Measurements from ENCODE around the gene PDE6A. TPM values are rescaled to one million over a fixed set of nuclear protein-coding genes. Genes with fewer than 3 reads are reported as not detected.

Gene PDE6A
- total and polyA plus RNA-seq, 2 of the 8 experiments (the other 6 are each of a cell fraction or from before 2014, with no cell fraction given) = not detected

DNA sequence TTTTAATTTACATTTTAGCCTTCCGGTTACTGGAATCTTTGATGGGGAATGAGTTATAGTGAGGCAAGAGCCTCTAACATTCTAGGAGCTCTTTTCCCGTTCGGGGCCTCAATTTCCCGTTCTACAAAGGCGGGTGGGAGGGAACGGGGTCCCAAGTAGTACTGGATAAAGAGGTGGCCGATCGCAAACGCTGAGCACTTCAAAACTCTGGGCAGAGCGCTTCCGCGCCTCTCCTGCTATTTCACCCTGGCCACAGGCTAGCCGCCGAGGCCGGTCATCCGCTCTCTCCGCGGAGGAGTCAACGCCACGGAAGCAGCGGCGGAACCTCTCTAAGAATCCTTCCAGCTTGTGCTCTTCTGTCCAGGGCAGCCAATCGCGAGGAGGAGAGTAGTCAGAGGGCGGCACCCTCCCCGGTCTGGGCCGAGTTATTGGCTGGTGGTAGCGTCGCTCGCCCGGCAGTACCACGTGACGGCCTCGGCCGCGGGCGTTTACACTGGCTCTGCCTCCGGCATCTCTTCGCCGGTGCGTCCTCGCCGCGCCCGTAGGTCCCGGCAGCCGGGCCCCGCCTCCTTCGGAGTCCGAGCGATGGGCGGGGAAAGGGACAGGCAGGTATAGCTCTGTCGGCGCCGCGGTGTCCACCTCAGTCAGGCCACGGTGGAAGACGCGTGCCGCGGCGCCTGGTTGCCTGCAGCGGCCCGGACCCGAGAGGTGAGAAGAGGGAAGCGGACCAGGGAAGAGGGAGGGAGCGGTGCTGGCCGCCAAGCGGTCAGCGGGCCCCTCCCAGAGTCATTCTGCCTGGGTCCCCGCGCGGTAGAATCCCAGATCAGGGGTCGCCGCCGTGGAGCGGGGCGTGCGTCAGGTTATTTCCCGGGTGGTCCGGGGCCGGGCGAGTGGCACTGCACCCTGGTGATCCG lies 15.9 kb upstream of the PDE6A start, which contains the start of gene SLC26A2 (continued):
- TF ChIP-seq RNF2 (IDR thresholded peaks at IDR 0.05; ENCODE audit: borderline replicate concordance, low read depth, low read length, missing control alignments, poor library complexity, severe bottlenecking) (no peak), BCL11A (IDR thresholded peaks at IDR 0.05; ENCODE audit: low read depth in 2 of 2, low read length in 2 of 2) (no peak), CHD1 (IDR thresholded peaks at IDR 0.05; ENCODE audit: low read depth, low read length) (no peak), JUN (IDR thresholded peaks at IDR 0.05; ENCODE audit: low read depth, low read length) (no peak), SAP30 (IDR thresholded peaks at IDR 0.05; ENCODE audit: insufficient read depth, insufficient replicate concordance, low read length) (no peak), TBP (IDR thresholded peaks at IDR 0.05; ENCODE audit: low read depth, low read length) (peak; percentile 90), TEAD4 (IDR thresholded peaks at IDR 0.05; ENCODE audit: low read depth, low read length) (0 out of 2 replicates have a peak, but pooled peaks have one; percentile 27), HDAC2 (IDR thresholded peaks at IDR 0.05; ENCODE audit: borderline replicate concordance in 1 of 2, low read depth in 2 of 2, low read length in 2 of 2) (peak in 1 of 2 experiments; percentile 15; a peak in 1 of 4 replicates), SP2 (IDR thresholded peaks at IDR 0.05; ENCODE audit: low read length) (peak; percentile 78), RXRA (IDR thresholded peaks at IDR 0.05; ENCODE audit: insufficient read depth, low read depth, low read length) (no peak), JUND (IDR thresholded peaks at IDR 0.05; ENCODE audit: low read length) (no peak), POLR2AphosphoS5 (IDR thresholded peaks at IDR 0.05; ENCODE audit: low read depth, low read length) (peak; percentile 92), GTF2F1 (IDR thresholded peaks at IDR 0.05; ENCODE audit: borderline replicate concordance, low read depth, low read length) (0 out of 2 replicates have a peak, but pooled peaks have one; percentile 19), TCF12 (IDR thresholded peaks at IDR 0.05; ENCODE audit: low read depth, low read length) (0 out of 2 replicates have a peak, but pooled peaks have one; percentile 32), ZNF274 (IDR thresholded peaks at IDR 0.05; ENCODE audit: borderline replicate concordance, extremely low read depth, low read length) (no peak), RBBP5 (IDR thresholded peaks at IDR 0.05; ENCODE audit: borderline replicate concordance, low read depth, low read length) (peak; percentile 62; the same call in 1 of the 2 replicates), NRF1 (IDR thresholded peaks at IDR 0.05; ENCODE audit: low read depth, low read length) (no peak), PHF8 (conservative IDR thresholded peaks at IDR 0.05; ENCODE audit: low read depth, low read length) (peak; percentile 37), CREB1 (IDR thresholded peaks at IDR 0.05) (peak; percentile 58; the same call in 1 of the 2 replicates), EP300 (IDR thresholded peaks at IDR 0.05; ENCODE audit: borderline replicate concordance in 1 of 2, low read depth in 2 of 2, low read length in 2 of 2) (no peak)
- TF ChIP-seq, protein P1, sequence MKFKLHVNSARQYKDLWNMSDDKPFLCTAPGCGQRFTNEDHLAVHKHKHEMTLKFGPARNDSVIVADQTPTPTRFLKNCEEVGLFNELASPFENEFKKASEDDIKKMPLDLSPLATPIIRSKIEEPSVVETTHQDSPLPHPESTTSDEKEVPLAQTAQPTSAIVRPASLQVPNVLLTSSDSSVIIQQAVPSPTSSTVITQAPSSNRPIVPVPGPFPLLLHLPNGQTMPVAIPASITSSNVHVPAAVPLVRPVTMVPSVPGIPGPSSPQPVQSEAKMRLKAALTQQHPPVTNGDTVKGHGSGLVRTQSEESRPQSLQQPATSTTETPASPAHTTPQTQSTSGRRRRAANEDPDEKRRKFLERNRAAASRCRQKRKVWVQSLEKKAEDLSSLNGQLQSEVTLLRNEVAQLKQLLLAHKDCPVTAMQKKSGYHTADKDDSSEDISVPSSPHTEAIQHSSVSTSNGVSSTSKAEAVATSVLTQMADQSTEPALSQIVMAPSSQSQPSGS (IDR thresholded peaks at IDR 0.05; ENCODE audit: low read length) = no peak
